SK-N-MC (cell line): Measurements from ENCODE around the gene HCFC1R1.

ENCODE experiments used
- DNase-seq: peaks from one replicate; pipeline ENCODE4 v3.0.0-alpha.2; 2011; ENCODE audit warnings: low read depth, low spot score
- H3K27ac ChIP-seq: fragments of 200-600 bp; sonication (generic); 2 replicates; pipeline ENCODE4 v1.5.1; 2016; ENCODE audit warnings: mixed run types
- H3K36me3 ChIP-seq: fragments of 200-600 bp; sonication (generic); 2 replicates; pipeline ENCODE4 v1.6.1; 2017; ENCODE audit warnings: antibody characterized with exemption, low read length, mixed read lengths; ENCODE audit not compliant: insufficient read depth
- H3K4me3 ChIP-seq: fragments of 200-600 bp; sonication (generic); 2 replicates; pipeline ENCODE4 v1.5.1; 2016
- H3K9ac ChIP-seq: fragments of 200-600 bp; sonication (generic); 2 replicates; pipeline ENCODE4 v1.8.0; 2017; ENCODE audit warnings: mixed run types, mixed read lengths; ENCODE audit not compliant: insufficient read length
- H3K9me3 ChIP-seq: fragments of 200-600 bp; sonication (generic); 2 replicates; pipeline ENCODE4 v1.6.1; 2017; ENCODE audit warnings: low read depth, mild to moderate bottlenecking, antibody characterized with exemption, low read length, moderate library complexity, mixed read lengths
- EZH2 ChIP-seq: fragments of 200-600 bp; sonication (generic); IDR thresholded peaks from one replicate; pipeline ENCODE4 v1.6.1; 2017; ENCODE audit warnings: antibody characterized with exemption
- FOXP2 ChIP-seq: optimal IDR thresholded peaks from 2 replicates; pipeline ENCODE3; 2011; ENCODE audit warnings: mild to moderate bottlenecking, moderate library complexity; ENCODE audit not compliant: insufficient read depth; ENCODE audit errors: extremely low read length, control extremely low read depth
- POLR2AphosphoS5 ChIP-seq: IDR thresholded peaks from 2 replicates; pipeline ENCODE4 v1.6.1; 2012; ENCODE audit warnings: mild to moderate bottlenecking, low read depth, low read length, borderline replicate concordance

The HCFC1R1 gene

GRCh38 chr16:3003582-3004270 lies 20.0 kb downstream of the HCFC1R1 start:
- H3K4me3 ChIP-seq: no peak overlapping the region
- DNase-seq: peak; percentile 86
- H3K36me3 ChIP-seq: no peaks in the 10 kb centered on the region
- H3K9ac ChIP-seq: no peak overlapping the region
- TF ChIP-seq POLR2AphosphoS5: no peak
- TF ChIP-seq EZH2: no peak
- no peak overlapping the region for H3K27ac ChIP-seq
- H3K9me3 ChIP-seq: no peaks in the 10 kb centered on the region

DNA sequence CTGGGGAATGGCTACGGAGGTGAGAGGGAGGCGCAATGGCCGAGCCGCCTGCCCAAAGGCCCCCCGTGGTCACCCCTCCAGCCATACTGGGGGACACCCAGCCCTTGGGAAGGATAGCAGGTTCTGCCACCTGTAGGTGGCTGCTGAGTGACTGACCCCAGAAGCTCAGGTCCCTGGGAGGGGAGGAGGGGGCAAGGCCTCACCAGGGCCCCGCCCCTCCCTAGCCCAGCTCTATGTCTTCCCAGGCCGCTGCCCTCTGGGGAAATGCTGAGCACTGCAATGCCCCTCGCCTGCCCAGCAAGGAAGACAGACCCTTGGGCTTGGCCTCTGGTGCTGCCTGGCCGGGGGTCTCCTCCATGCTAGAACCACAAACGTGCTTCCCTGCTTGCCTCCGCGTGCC lies 22.4 kb downstream of the HCFC1R1 start:
- H3K27ac ChIP-seq: no peak overlapping the region
- H3K4me3 ChIP-seq: no peak overlapping the region
- DNase-seq: no peak
- H3K36me3 ChIP-seq: no peaks in the 10 kb centered on the region
- no peak overlapping the region for H3K9ac ChIP-seq
- TF ChIP-seq POLR2AphosphoS5 (no peak), FOXP2 (no peak), EZH2 (no peak)
- no peaks in the 10 kb centered on the region for H3K9me3 ChIP-seq

GRCh38 chr16:3000540-3000939 lies 23.2 kb downstream of the HCFC1R1 start:
- Histone ChIP-seq H3K4me3 (no peak overlapping the region), H3K9ac (no peak overlapping the region), H3K9me3 (no peaks in the 10 kb centered on the region), H3K27ac (no peak overlapping the region), H3K36me3 (no peaks in the 10 kb centered on the region)
- no peak for DNase-seq
- TF ChIP-seq FOXP2 (no peak), POLR2AphosphoS5 (no peak), EZH2 (no peak)

GRCh38 chr16:2999929-3000328 lies 23.8 kb downstream of the HCFC1R1 start:
- Histone ChIP-seq H3K4me3 (no peak overlapping the region), H3K9ac (no peak overlapping the region), H3K9me3 (no peaks in the 10 kb centered on the region), H3K27ac (no peak overlapping the region), H3K36me3 (no peaks in the 10 kb centered on the region)
- TF ChIP-seq POLR2AphosphoS5 (no peak), EZH2 (no peak), FOXP2 (no peak)
- no peak for DNase-seq

DNA sequence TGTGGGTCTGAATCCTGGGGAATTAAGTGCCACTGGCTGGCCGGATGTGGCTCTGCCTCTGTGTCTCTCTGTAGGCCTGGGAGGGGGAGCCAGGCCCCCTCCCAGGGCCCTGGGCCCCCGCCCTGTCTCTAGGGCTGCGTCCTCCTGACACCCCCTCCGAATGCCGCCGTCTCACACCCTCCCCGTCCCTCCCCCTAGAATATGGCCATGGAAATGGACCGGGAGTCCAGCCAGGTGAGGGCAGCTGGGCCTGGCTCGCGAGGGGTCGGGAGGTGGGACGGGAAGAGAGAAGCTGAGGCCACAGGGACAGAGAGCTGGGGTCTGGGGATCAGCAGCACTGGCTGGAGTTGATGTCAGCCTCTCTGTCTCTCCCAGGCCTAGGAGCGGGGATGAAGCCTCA lies 27.4 kb downstream of the HCFC1R1 start:
- Histone ChIP-seq H3K4me3 (no peak overlapping the region), H3K9me3 (no peaks in the 10 kb centered on the region), H3K27ac (no peak overlapping the region), H3K36me3 (no peaks in the 10 kb centered on the region), H3K9ac (no peak overlapping the region)
- TF ChIP-seq FOXP2 (no peak), EZH2 (no peak), POLR2AphosphoS5 (no peak)
- no peak for DNase-seq

- TF ChIP-seq POLR2AphosphoS5: no peak
- H3K9me3 ChIP-seq: no peaks in the 10 kb centered on the region
Measured at GRCh38 chr16:2992383-2993081, 31.2 kb downstream of the HCFC1R1 start.

DNA sequence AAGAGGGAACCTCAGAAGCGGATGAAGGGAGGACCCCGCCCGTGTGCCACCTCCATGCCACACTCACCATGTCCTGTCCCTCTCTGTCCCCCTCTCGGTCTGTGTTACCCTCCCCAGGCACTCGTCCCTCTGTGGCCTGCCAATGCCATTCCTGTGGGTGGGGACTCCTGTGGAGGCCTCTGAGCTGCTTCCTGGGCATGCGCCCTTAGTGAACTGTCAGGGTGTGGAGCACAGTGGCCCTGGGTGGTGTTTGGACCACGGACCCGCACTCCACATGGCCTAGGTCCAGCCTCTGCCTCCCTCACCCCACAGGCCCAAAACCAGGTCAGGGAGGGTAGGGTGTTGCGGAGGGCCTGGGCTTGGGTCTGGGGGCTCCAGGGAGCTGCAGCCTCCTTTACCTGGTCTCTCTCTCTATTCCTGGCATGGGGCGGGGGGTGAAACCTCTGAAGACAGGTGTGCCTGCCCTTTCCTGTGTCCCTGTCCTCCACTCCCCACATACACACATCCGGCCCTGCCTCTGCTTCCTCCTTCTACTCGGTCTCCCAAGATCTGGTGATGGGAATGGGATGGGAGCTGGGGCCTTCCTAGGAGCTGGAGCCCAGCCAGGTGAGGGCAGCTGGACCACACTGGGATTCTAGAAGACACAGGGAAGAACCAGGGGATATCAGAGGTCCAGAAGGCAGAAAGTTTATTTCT lies 32.0 kb downstream of the HCFC1R1 start:
- Histone ChIP-seq H3K27ac (no peak overlapping the region), H3K36me3 (no peaks in the 10 kb centered on the region), H3K9ac (no peak overlapping the region), H3K9me3 (no peaks in the 10 kb centered on the region), H3K4me3 (no peak overlapping the region)
- no peak for DNase-seq
- no peak for TF ChIP-seq POLR2AphosphoS5
- no peak for TF ChIP-seq FOXP2
- no peak for TF ChIP-seq EZH2

More at GRCh38 chr16:2992383-2993081, 31.2 kb downstream of the HCFC1R1 start:
- no peak overlapping the region for H3K9ac ChIP-seq
- no peak for DNase-seq
- no peaks in the 10 kb centered on the region for H3K36me3 ChIP-seq
- no peak overlapping the region for H3K4me3 ChIP-seq
- H3K27ac ChIP-seq: no peak overlapping the region

- TF ChIP-seq EZH2: no peak
- TF ChIP-seq POLR2AphosphoS5: no peak
- TF ChIP-seq FOXP2: no peak
- Histone ChIP-seq H3K9ac (no peak overlapping the region), H3K4me3 (no peak overlapping the region), H3K9me3 (no peaks in the 10 kb centered on the region), H3K27ac (no peak overlapping the region), H3K36me3 (no peaks in the 10 kb centered on the region)
- no peak for DNase-seq
Measured at GRCh38 chr16:2990891-2991290, 32.9 kb downstream of the HCFC1R1 start.

DNA sequence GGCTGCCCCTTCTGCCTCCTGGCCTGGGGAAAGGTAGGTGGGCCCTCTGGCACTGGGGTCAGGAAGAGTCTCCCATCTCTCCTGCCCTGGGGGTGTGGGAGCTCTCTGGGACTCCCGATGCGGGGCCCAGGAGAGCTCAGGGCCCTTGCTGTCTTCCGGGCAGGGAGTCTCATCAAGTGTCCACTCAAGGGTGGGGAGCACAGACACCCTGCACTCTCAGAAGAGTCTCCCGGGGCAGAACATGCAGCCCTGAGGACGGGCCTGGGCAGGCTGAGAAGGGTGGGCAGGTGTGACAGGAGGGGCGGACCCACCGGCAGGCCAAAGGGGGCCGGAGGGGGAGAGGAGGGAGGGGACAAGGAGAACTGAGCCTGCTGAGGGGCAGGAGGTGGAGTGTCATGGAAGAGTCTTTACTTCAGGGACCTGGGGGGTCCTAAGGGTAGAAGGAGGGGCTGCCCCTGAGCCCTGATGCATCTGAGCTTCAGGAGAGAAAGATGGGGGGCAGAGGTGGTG lies 35.1 kb downstream of the HCFC1R1 start:
- TF ChIP-seq EZH2: no peak
- TF ChIP-seq POLR2AphosphoS5: no peak
- TF ChIP-seq FOXP2: no peak
- no peak for DNase-seq
- Histone ChIP-seq H3K4me3 (no peak overlapping the region), H3K9me3 (no peaks in the 10 kb centered on the region), H3K9ac (no peak overlapping the region), H3K27ac (no peak overlapping the region), H3K36me3 (no peaks in the 10 kb centered on the region)
